K562 (cell line): Measurements from ENCODE around the gene WWOX. TPM values are rescaled to one million over a fixed set of nuclear protein-coding genes. Genes with fewer than 3 reads are reported as not detected.
A peak's percentile ranks its signal among the peaks of the same experiment; 100 is the strongest.

Experiments
- ATAC-seq: fragments of 200-7000 bp; cut with Tn5 transposase; 3 replicates; pipeline ENCODE4 v1.9.1; 2020; ENCODE audit warnings: moderate library complexity
- BruUV-seq: library from RNA; stranded (reverse); fragments of 400-500 nt; replicated peaks from 2 replicates; lab custom pipeline; 2021; lab: Mats Ljungman, UMichigan
- CTCF ChIA-PET: fragments of 300-600 bp; formaldehyde crosslinking; extraction: SDS; loops from one replicate; lab custom pipeline; 2021; ENCODE audit warnings: low intra/inter-chr PET ratio; lab: Yijun Ruan, JAX
- POLR2A ChIA-PET: fragments of 300-600, 350-650 bp; sonication (Branson Sonifier 250); formaldehyde crosslinking; extraction: SDS; loops from one replicate; lab custom pipeline; 2021; ENCODE audit warnings: antibody characterized with exemption, inconsistent platforms; lab: Yijun Ruan, JAX
- DNase-seq, 4 experiments: peaks; one replicate each; pipeline versions ENCODE4 v3.0.0 to v3.0.0-alpha.2; 2011 to 2018; ENCODE audit warnings: low spot score in 3 of 4, mixed read lengths in 3 of 4; ENCODE audit errors: extremely low read depth in 1 of 4
- FAIRE-seq: peaks from 2 replicates; lab custom pipeline; 2011; peaks lifted over from hg19 to GRCh38; lab: Jason Lieb, UNC
- H2AFZ ChIP-seq: 2 replicates; pipeline ENCODE4 v1.6.0; 2011; ENCODE audit warnings: low read depth, low read length, control low read depth, inconsistent platforms
- H3K27ac ChIP-seq: fragments of 200-600 bp; 3 replicates; pipeline ENCODE4 v1.8.0; 2011; ENCODE audit warnings: low read depth, mild to moderate bottlenecking, control low read depth, inconsistent platforms, low read length, moderate library complexity, mixed read lengths; ENCODE audit errors: extremely low read depth
- H3K27me3 ChIP-seq, 2 experiments: fragments of 300-600 bp in 1 of 2; 2 replicates in 1 of 2; 3 replicates in 1 of 2; pipeline versions ENCODE4 v1.6.0 to v1.8.0; 2011; ENCODE audit warnings: inconsistent platforms in 2 of 2, low read length in 2 of 2, mild to moderate bottlenecking in 1 of 2, mixed read lengths in 1 of 2, moderate library complexity in 1 of 2; ENCODE audit not compliant: control insufficient read depth in 2 of 2, insufficient read depth in 2 of 2
- H3K36me3 ChIP-seq: fragments of 300-600 bp; 3 replicates; pipeline ENCODE4 v1.8.0; 2011; ENCODE audit warnings: mild to moderate bottlenecking, low read length, inconsistent platforms; ENCODE audit not compliant: control insufficient read depth, insufficient read depth
- H3K4me1 ChIP-seq, 2 experiments: fragments of 200-600 bp in 1 of 2; replicated peaks in 1 of 2; 2 replicates in 1 of 2; 3 replicates in 1 of 2; pipeline versions ENCODE4 v1.5.1 to v1.8.0; 2011; ENCODE audit warnings: inconsistent platforms in 2 of 2, low read length in 2 of 2, mild to moderate bottlenecking in 1 of 2, mixed read lengths in 1 of 2, moderate library complexity in 1 of 2; ENCODE audit not compliant: control insufficient read depth in 2 of 2, insufficient read depth in 2 of 2
- H3K4me2 ChIP-seq: 2 replicates; pipeline ENCODE4 v1.6.1; 2011; ENCODE audit warnings: low read length, control low read depth, inconsistent platforms, mixed read lengths; ENCODE audit not compliant: insufficient read depth
- H3K4me3 ChIP-seq: fragments of 200-600 bp; sonication (generic), shearing (Covaris generic); 2 replicates; pipeline ENCODE4 v1.5.1; 2016; ENCODE audit warnings: control low read depth, inconsistent platforms
- H3K79me2 ChIP-seq: fragments of 200-600 bp; 3 replicates; pipeline ENCODE4 v1.8.0; 2011; ENCODE audit warnings: low read length, inconsistent platforms; ENCODE audit not compliant: control insufficient read depth, insufficient read depth
- H3K9ac ChIP-seq, 2 experiments: 2 replicates each; pipeline versions ENCODE4 v1.6.0 to v1.6.1; 2011; ENCODE audit warnings: low read depth in 2 of 2, low read length in 2 of 2, control low read depth in 1 of 2, inconsistent platforms in 1 of 2, mild to moderate bottlenecking in 1 of 2, mixed read lengths in 1 of 2; ENCODE audit not compliant: insufficient read depth in 1 of 2
- H3K9me1 ChIP-seq: one replicate; pipeline ENCODE4 v1.6.0; 2011; ENCODE audit warnings: inconsistent platforms, mild to moderate bottlenecking, low read length, moderate library complexity; ENCODE audit not compliant: control insufficient read depth, insufficient read depth
- H3K9me3 ChIP-seq: replicated peaks from 2 replicates; pipeline ENCODE4 v1.5.1; 2011; ENCODE audit warnings: low read depth, low read length, inconsistent platforms; ENCODE audit not compliant: control insufficient read depth, insufficient read depth
- H4K20me1 ChIP-seq: replicated peaks from 2 replicates; pipeline ENCODE4 v1.6.1; 2011; ENCODE audit warnings: low read length, inconsistent platforms, mixed read lengths; ENCODE audit not compliant: control insufficient read depth, insufficient read depth
- ATF7 ChIP-seq: fragments of 450-650 bp; IDR thresholded peaks from 2 replicates; pipeline ENCODE4 v1.7.1; 2014; ENCODE audit warnings: mild to moderate bottlenecking, moderate library complexity
- CEBPG ChIP-seq, 3 experiments: fragments of 200-800 bp in 1 of 3; sonication (Bioruptor generic) in 1 of 3; sonication (generic) in 1 of 3; formaldehyde crosslinking in 1 of 3; IDR thresholded peaks in 2 of 3; conservative IDR thresholded peaks in 1 of 3; 2 replicates each; pipeline versions ENCODE4 v1.6.1 to v1.8.0; 2016 to 2022; ENCODE audit warnings: missing compliant biosample characterization in 2 of 3, missing genetic modification characterization in 2 of 3, mild to moderate bottlenecking in 1 of 3, missing genetic modification reagents in 1 of 3
- EP300 ChIP-seq: IDR thresholded peaks from 2 replicates; pipeline ENCODE4 v1.6.1; 2012; ENCODE audit warnings: low read length, improper control_type of control experiment
- L3MBTL2 ChIP-seq: fragments of 450-650 bp; IDR thresholded peaks from 2 replicates; pipeline ENCODE4 v1.6.1; 2016; ENCODE audit warnings: mild to moderate bottlenecking, moderate library complexity
- NRF1 ChIP-seq, 2 experiments: fragments of 450-650 bp; IDR thresholded peaks in 1 of 2; conservative IDR thresholded peaks in 1 of 2; 2 replicates each; pipeline ENCODE4 v1.6.1; 2014; ENCODE audit warnings: mild to moderate bottlenecking in 2 of 2
- SMAD3 ChIP-seq: fragments of 450-650 bp; formaldehyde crosslinking; conservative IDR thresholded peaks from 2 replicates; pipeline ENCODE4 v1.4.0; 2020; ENCODE audit warnings: mild to moderate bottlenecking
- STAT5A ChIP-seq: IDR thresholded peaks from 2 replicates; pipeline ENCODE4 v1.6.1; 2012; ENCODE audit warnings: low read length, inconsistent platforms, borderline replicate concordance
- TFAM ChIP-seq: fragments of 250-450 bp; sonication (Bioruptor Pico); conservative IDR thresholded peaks from 2 replicates; pipeline ENCODE4 v1.5.0; 2021; ENCODE audit warnings: mild to moderate bottlenecking, moderate library complexity
- TRIM24 ChIP-seq, 2 experiments: fragments of 450-650 bp; IDR thresholded peaks; 2 replicates each; pipeline ENCODE4 v1.6.1; 2016
- ZNF780A ChIP-seq: fragments of 250-450 bp; sonication (Bioruptor Pico); IDR thresholded peaks from 2 replicates; pipeline ENCODE4 v1.5.0; 2021; ENCODE audit warnings: mild to moderate bottlenecking
- WGBS: fragments of 100-300 bp; shearing (Covaris generic); methylation state at CpG from one replicate; pipeline ENCODE4 v1.1.6; 2016; ENCODE audit warnings: low coverage, mixed read lengths; ENCODE audit not compliant: insufficient coverage; ENCODE audit errors: missing lambda C conversion rate; 5-methylcytosine and 5-hydroxymethylcytosine counted together
- in situ Hi-C: fragments of 300-500 bp; cut with MboI; formaldehyde crosslinking; loops from 4 replicates; pipeline ENCODE4 v1.15.0; 2018; ENCODE audit warnings: inconsistent platforms, mixed read lengths
- intact Hi-C: fragments of 100-400 bp; cut with micrococcal nuclease; formaldehyde crosslinking; loops from 2 replicates; pipeline ENCODE4 v1.14.2; 2022
- polyA plus RNA-seq, 8 experiments: library from polyadenylated mRNA; depleted of rRNA in 4 of 8; stranded (reverse) in 5 of 8; unstranded in 3 of 8; fragments of >200 nt; fragmentation: Nextera tagmentation in 2 of 8; fragmentation: Illumina TruSeq in 1 of 8; extraction: Ambion mirVana in 2 of 8; extraction: Trizol in 1 of 8; gene quantifications; 2 replicates each; pipeline versions ENCODE4 v1.2.1 to v1.2.3, GENCODE V29; 2011 to 2014; ENCODE audit warnings: inconsistent platforms in 1 of 8, missing spikeins in 1 of 8
- total RNA-seq, 7 experiments: library from RNA; depleted of rRNA in 6 of 7; stranded (reverse); fragments of >200 nt in 6 of 7; fragmentation: Illumina TruSeq in 2 of 7; extraction: Trizol in 2 of 7; gene quantifications; 2 replicates each; pipeline versions ENCODE4 v1.2.1 to v1.2.3, GENCODE V29; 2011 to 2021; ENCODE audit warnings: low replicate concordance in 1 of 7
- TF ChIP-seq, protein P1 (sequence below), 2 experiments: fragments of 450-650 bp in 1 of 2; sonication (generic) in 1 of 2; formaldehyde crosslinking in 1 of 2; IDR thresholded peaks in 1 of 2; conservative IDR thresholded peaks in 1 of 2; 2 replicates each; pipeline versions ENCODE4 v1.6.1 to v1.8.1; 2016 to 2023; ENCODE audit warnings: mild to moderate bottlenecking in 2 of 2, moderate library complexity in 2 of 2, inconsistent platforms in 1 of 2, missing genetic modification reagents in 1 of 2

WWOX gene
- total and polyA plus RNA-seq, 9 of the 15 experiments (the other 6 are each of a cell fraction or from before 2014, with no cell fraction given), result 1.6 to 22.7 (median 8.1) TPM

DNA sequence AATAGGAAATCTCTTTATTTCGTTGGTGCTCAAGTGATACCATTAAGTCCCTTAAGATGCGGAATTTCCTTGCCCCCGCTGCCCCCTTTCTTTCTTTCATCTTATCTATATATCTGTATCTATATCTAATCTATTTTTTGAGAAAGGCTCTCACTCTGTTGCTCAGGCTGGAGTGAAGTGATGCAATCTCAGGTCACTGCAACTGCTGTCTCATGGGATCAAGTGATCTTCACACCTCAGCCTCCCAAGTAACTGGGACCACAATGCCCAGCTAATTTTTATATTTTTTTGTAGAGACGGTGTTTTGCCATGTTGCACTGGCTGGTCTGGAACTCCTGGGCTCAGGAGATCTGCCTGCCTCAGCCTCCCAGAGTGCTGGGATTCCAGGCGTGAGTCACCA is 693.5 kb downstream of the WWOX start:
- intact Hi-C loops (no loop called here), in situ Hi-C loops (no loop called here)
- Histone ChIP-seq H3K9ac (no peak overlapping the region), H3K9me1 (no peaks in the 10 kb centered on the region), H3K4me2 (no peak overlapping the region), H2AFZ (no peak overlapping the region), H3K27ac (no peak overlapping the region), H3K4me1 (no peaks in the 10 kb centered on the region; a peak in 1 of 5 replicates), H3K36me3 (no peaks in the 10 kb centered on the region), H3K9me3 (no peaks in the 10 kb centered on the region), H4K20me1 (no peaks in the 10 kb centered on the region), H3K4me3 (no peak overlapping the region), H3K79me2 (no peaks in the 10 kb centered on the region), H3K27me3 (no peaks in the 10 kb centered on the region; a peak in 1 of 5 replicates)
- TF ChIP-seq TFAM (CRISPR knock-in tag), result no peak
- TF ChIP-seq TRIM24 (IDR thresholded peaks at IDR 0.05), result peak in 1 of 2 experiments; percentile 65; a peak in 1 of 4 replicates
- TF ChIP-seq ZNF780A (CRISPR knock-in tag), result no peak
- no peak for TF ChIP-seq STAT5A
- TF ChIP-seq NRF1 (conservative IDR thresholded peaks at IDR 0.05 in 1 of 2, IDR thresholded peaks at IDR 0.05 in 1 of 2), result no peak
- TF ChIP-seq, protein P1, sequence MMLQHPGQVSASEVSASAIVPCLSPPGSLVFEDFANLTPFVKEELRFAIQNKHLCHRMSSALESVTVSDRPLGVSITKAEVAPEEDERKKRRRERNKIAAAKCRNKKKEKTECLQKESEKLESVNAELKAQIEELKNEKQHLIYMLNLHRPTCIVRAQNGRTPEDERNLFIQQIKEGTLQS (IDR thresholded peaks at IDR 0.05), result peak; percentile 73
- TF ChIP-seq, protein P1 (CRISPR knock-in tag; conservative IDR thresholded peaks at IDR 0.05), result no peak
- no peak for TF ChIP-seq SMAD3 (CRISPR knock-in tag)
- peak; percentile 35; the same call in 1 of the 2 replicates for TF ChIP-seq ATF7
- peak; percentile 35; the same call in 1 of the 2 replicates for TF ChIP-seq EP300
- TF ChIP-seq L3MBTL2, result peak; percentile 92
- no peak for TF ChIP-seq CEBPG (CRISPR knock-in tag; IDR thresholded peaks at IDR 0.05)
- TF ChIP-seq CEBPG (tag; conservative IDR thresholded peaks at IDR 0.05 in 1 of 2, IDR thresholded peaks at IDR 0.05 in 1 of 2), result peak; percentile 80 to 91
- ATAC-seq, result no peak
- BruUV-seq, result no TSS peak
- POLR2A ChIA-PET, result interaction anchor here (0.6 to 1.5 kb wide), 3 partner anchors 13 to 30 kb away, joined by 3 to 6 read pairs (median 4); no protein-coding TSS in a partner anchor
- WGBS, result 10% methylated on average over 5 of the region's 5 CpGs
- no peak for FAIRE-seq
- DNase-seq, result no peak
- CTCF ChIA-PET, result no interaction called here
